OCI-LY7 (cell line): ENCODE data around the gene SUN2. TPM values are rescaled to one million over a fixed set of nuclear protein-coding genes. Genes with fewer than 3 reads are reported as not detected.

ENCODE experiments used
- BruUV-seq: library from RNA; stranded (reverse); fragments of 400-500 nt; replicated peaks from 2 replicates; lab custom pipeline; 2021; lab: Mats Ljungman, UMichigan
- CTCF ChIA-PET: fragments of 300-600 bp; sonication (Branson Sonifier 250); formaldehyde crosslinking; loops from one replicate; lab custom pipeline; 2022; ENCODE audit warnings: antibody characterized with exemption; ENCODE audit not compliant: unreplicated experiment; lab: Charles Lee
- POLR2A ChIA-PET: fragments of 300-600 bp; sonication (Branson Sonifier 250); formaldehyde crosslinking; loops from one replicate; lab custom pipeline; 2022; ENCODE audit warnings: antibody characterized with exemption; lab: Charles Lee
- DNase-seq: peaks from one replicate; pipeline ENCODE4 v3.0.0-alpha.2; 2015; ENCODE audit warnings: low spot score
- H2AFZ ChIP-seq: fragments of 200-600 bp; sonication (generic), shearing (Covaris generic); 2 replicates; pipeline ENCODE4 v1.6.1; 2014; ENCODE audit warnings: mild to moderate bottlenecking, antibody characterized with exemption, low read length, moderate library complexity
- H3K27ac ChIP-seq: fragments of 200-600 bp; sonication (generic); 2 replicates; pipeline ENCODE4 v1.5.1; 2014; ENCODE audit warnings: mixed run types, low read depth, mild to moderate bottlenecking, moderate library complexity, low read length, inconsistent platforms; ENCODE audit not compliant: poor library complexity, severe bottlenecking
- H3K36me3 ChIP-seq: fragments of 200-600 bp; sonication (generic); 2 replicates; pipeline ENCODE4 v1.6.1; 2014; ENCODE audit warnings: mild to moderate bottlenecking, antibody characterized with exemption, low read length, moderate library complexity, mixed read lengths; ENCODE audit not compliant: insufficient read depth
- H3K4me1 ChIP-seq: fragments of 200-600 bp; sonication (generic); 2 replicates; pipeline ENCODE4 v1.5.1; 2014; ENCODE audit warnings: mild to moderate bottlenecking, low read length; ENCODE audit not compliant: insufficient read depth, poor library complexity, severe bottlenecking
- H3K4me2 ChIP-seq: fragments of 200-600 bp; sonication (generic); 2 replicates; pipeline ENCODE4 v1.6.1; 2014; ENCODE audit warnings: mild to moderate bottlenecking, low read length
- H3K4me3 ChIP-seq: fragments of 200-600 bp; sonication (generic); 2 replicates; pipeline ENCODE4 v1.5.1; 2014; ENCODE audit warnings: mild to moderate bottlenecking, low read depth, low read length; ENCODE audit not compliant: poor library complexity, severe bottlenecking
- H3K79me2 ChIP-seq: fragments of 200-600 bp; sonication (generic); 2 replicates; pipeline ENCODE4 v1.6.1; 2016; ENCODE audit warnings: low read depth, mild to moderate bottlenecking, low read length, moderate library complexity, mixed read lengths; ENCODE audit not compliant: insufficient read depth
- H3K9me2 ChIP-seq: fragments of 200-600 bp; sonication (generic); 2 replicates; pipeline ENCODE4 v1.6.1; 2016; ENCODE audit warnings: mild to moderate bottlenecking, low read length, mixed read lengths; ENCODE audit not compliant: insufficient read depth
- H3K9me3 ChIP-seq: fragments of 200-600 bp; sonication (generic); 2 replicates; pipeline ENCODE4 v1.6.1; 2014; ENCODE audit warnings: mild to moderate bottlenecking, mixed run types, low read length, mixed read lengths
- H4K20me1 ChIP-seq: fragments of 200-600 bp; sonication (generic); 2 replicates; pipeline ENCODE4 v1.6.1; 2014; ENCODE audit warnings: mild to moderate bottlenecking, antibody characterized with exemption, low read length, moderate library complexity, mixed read lengths; ENCODE audit not compliant: insufficient read depth
- EZH2phosphoT487 ChIP-seq: fragments of 200-600 bp; sonication (generic); IDR thresholded peaks from 2 replicates; pipeline ENCODE4 v1.6.1; 2018; ENCODE audit warnings: low read depth, borderline replicate concordance, mild to moderate bottlenecking, mixed run types, antibody characterized with exemption, low read length, moderate library complexity, mixed read lengths
- intact Hi-C: fragments of 100-400 bp; cut with micrococcal nuclease; formaldehyde crosslinking; loops from one replicate; pipeline ENCODE4 v1.10.0; 2022; ENCODE audit not compliant: unreplicated experiment
- total RNA-seq, 2 experiments: library from RNA; depleted of rRNA in 1 of 2; stranded (reverse); fragments of >200 nt in 1 of 2; shearing (Covaris generic) in 1 of 2; gene quantifications; 2 replicates each; pipeline ENCODE4 v1.2.3, GENCODE V29; 2014 to 2022
- TF ChIP-seq, protein P1 (sequence below): fragments of 200-600 bp; sonication (generic); conservative IDR thresholded peaks from 2 replicates; pipeline ENCODE4 v1.5.1; 2014; ENCODE audit warnings: mild to moderate bottlenecking, antibody characterized with exemption, low read length, moderate library complexity, mixed read lengths

SUN2 gene
- total RNA-seq, 2 experiments from 2014 or later: 59.1 to 80.2 TPM

DNA sequence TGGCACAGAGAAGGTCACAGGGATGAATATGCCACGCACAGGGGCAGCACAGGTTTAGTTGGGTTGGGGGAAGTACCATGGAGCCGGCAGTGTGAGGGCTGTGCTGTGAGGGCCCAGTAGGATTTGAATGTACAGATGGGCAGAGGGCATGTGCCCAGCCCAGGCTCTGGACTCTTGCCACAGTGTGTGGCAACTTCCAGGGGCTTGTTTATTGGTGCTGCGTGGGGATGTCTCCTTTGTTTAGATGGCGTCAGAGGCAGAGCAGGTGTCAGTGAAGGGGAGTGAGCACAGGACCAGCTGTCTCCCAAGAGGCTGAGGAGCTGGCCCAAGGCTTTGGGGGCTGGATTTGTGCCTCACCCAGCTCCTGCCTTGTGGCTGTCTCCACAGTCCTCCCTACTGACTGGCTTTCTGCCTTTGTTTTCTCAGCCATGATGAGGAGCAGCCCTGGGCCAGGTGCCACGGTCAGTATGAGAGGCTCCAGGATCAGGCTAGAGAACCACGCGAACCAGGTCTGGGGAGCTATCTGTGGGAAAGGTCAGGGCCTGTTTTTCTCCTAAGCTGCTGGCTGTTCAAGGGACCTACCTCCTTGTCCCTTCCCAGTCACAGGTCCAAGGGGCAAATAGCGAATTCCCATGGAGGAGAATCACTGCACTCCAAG is 21.9 kb downstream of the SUN2 start:
- Histone ChIP-seq H3K27ac (no peak overlapping the region), H2AFZ (no peak overlapping the region), H3K9me3 (no peaks in the 10 kb centered on the region), H3K4me1 (no peaks in the 10 kb centered on the region), H3K36me3 (peaks cover 83% of the 10 kb centered on the region), H3K4me3 (no peak overlapping the region), H4K20me1 (no peaks in the 10 kb centered on the region), H3K4me2 (no peak overlapping the region), H3K9me2 (no peaks in the 10 kb centered on the region), H3K79me2 (no peaks in the 10 kb centered on the region)
- CTCF ChIA-PET: no interaction called here
- POLR2A ChIA-PET: interaction anchor here (0.6 kb wide), 1 partner anchor 1431 kb away, joined by 3 read pairs; no protein-coding TSS in a partner anchor
- no TSS peak for BruUV-seq
- no peak for TF ChIP-seq EZH2phosphoT487
- TF ChIP-seq, protein P1, sequence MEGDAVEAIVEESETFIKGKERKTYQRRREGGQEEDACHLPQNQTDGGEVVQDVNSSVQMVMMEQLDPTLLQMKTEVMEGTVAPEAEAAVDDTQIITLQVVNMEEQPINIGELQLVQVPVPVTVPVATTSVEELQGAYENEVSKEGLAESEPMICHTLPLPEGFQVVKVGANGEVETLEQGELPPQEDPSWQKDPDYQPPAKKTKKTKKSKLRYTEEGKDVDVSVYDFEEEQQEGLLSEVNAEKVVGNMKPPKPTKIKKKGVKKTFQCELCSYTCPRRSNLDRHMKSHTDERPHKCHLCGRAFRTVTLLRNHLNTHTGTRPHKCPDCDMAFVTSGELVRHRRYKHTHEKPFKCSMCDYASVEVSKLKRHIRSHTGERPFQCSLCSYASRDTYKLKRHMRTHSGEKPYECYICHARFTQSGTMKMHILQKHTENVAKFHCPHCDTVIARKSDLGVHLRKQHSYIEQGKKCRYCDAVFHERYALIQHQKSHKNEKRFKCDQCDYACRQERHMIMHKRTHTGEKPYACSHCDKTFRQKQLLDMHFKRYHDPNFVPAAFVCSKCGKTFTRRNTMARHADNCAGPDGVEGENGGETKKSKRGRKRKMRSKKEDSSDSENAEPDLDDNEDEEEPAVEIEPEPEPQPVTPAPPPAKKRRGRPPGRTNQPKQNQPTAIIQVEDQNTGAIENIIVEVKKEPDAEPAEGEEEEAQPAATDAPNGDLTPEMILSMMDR: no peak
- intact Hi-C loops: no loop called here
- no peak for DNase-seq

DNA sequence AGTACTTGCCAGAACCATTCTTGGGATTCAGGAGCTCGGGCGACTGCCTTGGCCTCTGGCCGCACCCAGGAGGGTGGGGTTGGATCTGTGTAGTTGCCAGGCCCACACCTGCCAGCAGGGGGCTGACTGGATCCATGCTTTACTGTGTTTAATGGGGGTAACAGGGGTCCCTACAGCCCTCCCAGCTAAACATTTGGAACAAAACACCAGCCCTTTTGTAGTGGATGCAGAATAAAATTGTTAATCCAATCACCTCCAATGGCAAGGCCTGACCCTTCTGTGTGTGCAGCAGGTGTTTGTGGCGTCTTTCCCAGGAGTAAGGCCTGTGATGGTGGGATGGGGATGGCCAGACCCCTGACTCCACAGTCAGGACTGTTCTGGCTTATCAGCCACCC is 22.5 kb downstream of the SUN2 start:
- no TSS peak for BruUV-seq
- no peak overlapping the region for H3K4me3 ChIP-seq
- no peaks in the 10 kb centered on the region for H3K4me1 ChIP-seq
- H2AFZ ChIP-seq: no peak overlapping the region
- DNase-seq: peak; percentile 56
- TF ChIP-seq EZH2phosphoT487: no peak
- TF ChIP-seq, protein P1: peak; percentile 90
- H3K9me3 ChIP-seq: no peaks in the 10 kb centered on the region
- peaks cover 83% of the 10 kb centered on the region for H3K36me3 ChIP-seq
- intact Hi-C loops: no loop called here
- no peaks in the 10 kb centered on the region for H4K20me1 ChIP-seq
- ChIA-PET POLR2A (no interaction called here), CTCF (no interaction called here)
- no peaks in the 10 kb centered on the region for H3K9me2 ChIP-seq
- no peaks in the 10 kb centered on the region for H3K79me2 ChIP-seq
- H3K27ac ChIP-seq: no peak overlapping the region
- H3K4me2 ChIP-seq: no peak overlapping the region

DNA sequence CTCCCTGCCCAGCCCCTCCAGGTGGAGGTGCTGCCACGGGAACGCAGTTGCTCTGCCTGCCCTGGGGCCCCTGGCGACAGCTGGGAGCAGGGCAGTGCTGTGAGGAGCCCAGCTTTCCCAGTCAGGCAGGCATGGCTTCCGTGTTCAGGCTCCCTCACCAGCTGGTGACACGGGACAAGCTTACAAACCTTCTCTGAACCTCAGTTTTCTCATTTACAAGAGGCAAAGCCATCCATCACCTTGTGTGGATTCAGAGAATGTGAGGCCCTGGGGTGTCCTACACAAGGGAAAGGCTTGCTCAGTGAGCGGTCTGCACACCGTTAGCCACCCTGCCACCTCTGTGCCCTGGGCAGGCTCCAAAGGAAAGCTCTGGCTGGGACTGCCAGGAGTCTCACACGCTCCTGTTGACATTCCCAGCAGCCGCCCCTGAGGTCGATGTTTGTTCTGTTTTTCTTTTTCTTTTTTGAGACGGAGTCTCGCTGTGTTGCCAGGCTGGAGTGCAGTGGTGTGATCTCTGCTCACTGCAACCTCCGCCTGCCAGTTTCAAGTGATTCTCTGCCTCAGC is 23.5 kb downstream of the SUN2 start:
- Histone ChIP-seq H2AFZ (no peak overlapping the region), H3K4me3 (no peak overlapping the region), H3K9me2 (no peaks in the 10 kb centered on the region), H3K9me3 (no peaks in the 10 kb centered on the region), H3K27ac (no peak overlapping the region), H3K4me1 (no peaks in the 10 kb centered on the region), H3K4me2 (no peak overlapping the region), H4K20me1 (no peaks in the 10 kb centered on the region), H3K36me3 (peaks cover 84% of the 10 kb centered on the region), H3K79me2 (no peaks in the 10 kb centered on the region)
- TF ChIP-seq EZH2phosphoT487: no peak
- TF ChIP-seq, protein P1: no peak
- no peak for DNase-seq
- intact Hi-C loops: no loop called here
- no TSS peak for BruUV-seq
- ChIA-PET POLR2A (no interaction called here), CTCF (interaction anchor here (0.6 kb wide), 1 partner anchor 36 kb away, joined by 3 read pairs; no protein-coding TSS in a partner anchor)
